Hippocampal formation (tissue), 2 donors: ENCODE data around the gene ABCC1.
"Not testable (repeated sequence)": the region's sequence is repeated elsewhere in the genome, so short reads cannot be mapped to it uniquely, and the experiment has no call there.

Experiments
- DNase-seq, 2 donors: peaks; one replicate each; lab custom pipeline; 2025; lab: John Stamatoyannopoulos, UW

ABCC1 gene

DNA sequence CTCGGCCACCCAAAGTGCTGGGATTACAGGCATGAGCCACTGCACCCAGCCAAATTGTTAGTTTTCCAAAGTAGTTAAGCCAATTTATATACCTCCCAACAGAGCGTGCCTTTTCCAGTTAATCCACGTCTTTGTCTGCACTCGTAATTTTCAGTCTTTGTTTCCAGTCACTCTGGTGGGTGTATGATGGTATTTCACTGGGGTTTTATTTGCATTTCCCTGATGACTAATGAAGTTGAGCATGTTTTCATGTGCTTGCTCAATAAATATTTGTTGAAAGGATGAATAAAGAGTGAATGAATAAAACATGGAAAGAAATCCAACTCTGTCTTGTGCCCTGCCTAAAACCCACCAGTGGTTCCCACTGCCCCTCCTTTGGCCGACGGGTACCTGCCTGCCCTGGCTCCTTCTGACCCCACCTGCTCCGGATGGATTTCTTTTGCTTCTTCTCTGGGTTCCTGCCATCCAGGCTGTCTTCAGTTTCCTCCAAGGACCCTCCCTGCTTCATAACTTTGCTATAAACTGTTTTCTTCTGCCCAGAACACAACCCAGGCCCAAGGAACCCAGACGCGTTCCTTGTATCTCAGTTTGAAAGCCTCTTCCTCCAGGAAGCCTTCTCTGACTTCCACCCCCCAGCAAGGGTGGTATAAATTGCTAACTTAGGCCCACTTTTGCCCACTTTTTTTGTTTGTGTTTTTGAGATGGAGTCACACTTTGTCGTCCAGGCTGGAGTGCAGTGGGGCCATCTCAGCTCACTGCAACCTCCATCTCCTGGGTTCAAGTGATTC lies 3.0 kb upstream of the ABCC1 start:
- no peak for DNase-seq

DNA sequence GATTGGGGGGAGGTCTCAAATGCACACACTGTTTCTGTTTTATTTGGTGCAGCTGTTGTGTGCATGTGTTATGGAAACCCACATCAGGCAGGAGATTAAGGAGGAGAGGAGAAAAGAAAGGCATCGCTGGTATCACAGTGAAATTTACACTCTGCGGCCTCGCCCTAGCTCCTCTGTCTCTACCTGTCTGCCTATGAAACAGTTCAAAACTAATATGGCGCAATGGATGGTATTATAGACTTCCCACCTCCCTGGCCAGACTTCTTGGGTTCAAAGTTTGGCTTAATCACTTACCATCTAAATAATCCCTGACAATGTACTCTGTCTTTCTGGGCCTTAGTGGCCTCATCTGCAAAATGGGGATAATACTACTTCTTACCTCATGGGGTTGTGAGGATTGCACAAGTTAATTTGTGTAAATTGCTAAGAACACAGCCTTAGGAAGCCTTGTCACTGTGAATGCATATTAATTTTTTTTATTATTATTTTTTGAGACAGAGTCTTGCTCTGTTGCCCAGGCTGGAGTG lies 1.4 kb upstream of the ABCC1 start:
- no peak for DNase-seq

DNA sequence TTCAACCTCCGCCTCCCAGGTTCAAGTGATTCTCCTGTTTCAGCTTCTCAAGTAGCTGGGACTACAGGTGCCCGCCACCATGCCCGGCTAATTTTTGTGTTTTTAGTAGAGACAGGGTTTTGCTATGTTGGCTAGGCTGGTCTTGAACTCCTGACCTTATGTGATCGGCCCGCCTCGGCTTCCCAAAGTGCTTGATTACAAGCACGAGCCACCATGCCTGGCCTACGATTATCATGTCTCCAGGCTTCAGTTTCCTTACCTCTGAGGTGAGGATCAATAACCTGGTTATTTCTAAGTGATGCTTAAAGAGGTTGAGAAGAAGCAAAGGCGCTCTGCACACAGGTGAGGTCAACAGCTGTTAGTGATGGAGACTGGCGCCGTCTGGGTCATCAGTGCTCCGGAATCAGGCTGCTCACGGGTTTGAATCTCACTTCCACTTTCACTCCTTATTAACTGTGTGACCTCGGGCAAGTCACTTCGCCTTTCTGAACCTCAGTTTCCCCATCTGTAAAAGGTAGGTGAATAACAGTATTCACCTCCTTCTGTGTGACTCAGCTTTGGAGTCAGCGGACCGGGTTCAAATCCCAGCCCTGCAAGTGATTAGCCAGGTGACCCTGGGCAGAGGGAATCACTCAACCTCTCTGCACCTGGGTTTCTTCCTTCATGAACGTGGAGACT lies 745 bp upstream of the ABCC1 start:
- DNase-seq = no peak

DNA sequence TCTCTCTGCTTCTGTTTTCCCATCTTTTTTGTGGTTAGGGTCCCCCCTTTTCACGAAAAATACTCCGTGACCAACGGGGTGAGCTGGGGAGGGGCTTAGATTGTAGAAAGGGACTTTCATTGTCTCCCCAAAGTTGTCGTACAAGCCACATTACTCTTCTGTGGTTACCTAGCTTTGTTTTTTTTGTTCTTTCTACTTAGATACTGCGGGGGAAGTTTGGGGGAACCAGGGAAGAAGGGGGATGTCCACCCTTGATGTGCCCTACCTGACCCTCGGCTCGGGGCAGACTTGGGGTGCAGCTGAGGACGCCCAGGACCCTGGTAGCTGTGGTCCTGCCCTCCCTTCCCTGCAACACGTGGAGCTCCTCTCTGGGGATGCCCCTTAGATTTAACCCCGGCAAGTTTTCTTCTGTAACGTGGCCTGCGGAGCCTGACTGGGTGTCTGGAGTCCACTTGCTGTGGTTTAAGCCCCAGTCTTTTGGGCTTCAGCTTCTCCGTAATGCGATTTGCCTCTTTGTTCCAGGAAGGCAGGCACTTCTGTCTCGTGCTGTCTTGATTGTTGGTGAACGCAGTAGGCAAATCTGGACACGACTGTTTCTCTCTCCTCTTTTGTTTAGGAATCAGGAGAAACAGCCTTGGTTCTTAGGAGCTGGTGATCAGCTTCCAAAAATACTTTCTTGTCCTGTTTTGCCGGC lies 892 bp downstream of the ABCC1 start:
- DNase-seq = no peak

DNA sequence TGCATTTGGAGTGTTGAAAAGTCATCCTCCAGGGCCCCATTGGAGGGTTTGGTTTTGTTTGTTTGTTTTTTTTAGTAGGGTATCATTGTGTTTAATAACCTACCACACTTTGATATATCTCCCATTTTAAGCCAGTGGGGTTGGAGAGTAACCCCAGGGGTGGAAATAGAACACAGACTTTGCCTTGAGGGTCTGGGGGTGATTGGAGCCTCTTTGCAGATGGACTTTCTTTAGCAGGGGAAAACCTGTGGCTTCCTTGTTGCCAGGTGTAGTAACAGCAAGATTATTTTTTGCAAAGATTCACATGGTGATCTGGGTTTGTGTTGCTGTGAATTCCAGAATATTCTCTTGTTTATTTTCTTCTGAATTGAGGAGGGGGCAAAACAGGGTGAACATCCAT lies 1.5 kb downstream of the ABCC1 start:
- no peak for DNase-seq

DNA sequence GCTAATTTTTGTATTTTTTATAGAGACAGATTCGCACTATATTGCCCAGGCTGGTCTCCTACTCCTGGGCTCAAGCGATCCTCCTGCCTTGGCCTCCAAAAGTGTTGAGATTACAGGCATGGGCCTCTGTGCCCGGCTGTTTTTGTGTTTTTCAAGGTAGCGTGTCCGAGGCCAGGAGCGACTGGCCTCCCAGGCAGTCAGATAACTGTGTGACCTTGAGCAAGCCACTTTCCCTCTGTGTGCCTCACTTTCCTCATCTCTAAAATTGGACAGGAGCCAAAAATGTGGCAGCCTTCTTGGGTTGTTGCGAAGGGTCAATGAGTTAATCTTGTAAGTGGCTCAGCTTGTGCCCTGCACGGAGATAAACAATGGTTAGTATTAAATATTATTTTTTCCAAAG lies 2.4 kb downstream of the ABCC1 start:
- DNase-seq = no peak

DNA sequence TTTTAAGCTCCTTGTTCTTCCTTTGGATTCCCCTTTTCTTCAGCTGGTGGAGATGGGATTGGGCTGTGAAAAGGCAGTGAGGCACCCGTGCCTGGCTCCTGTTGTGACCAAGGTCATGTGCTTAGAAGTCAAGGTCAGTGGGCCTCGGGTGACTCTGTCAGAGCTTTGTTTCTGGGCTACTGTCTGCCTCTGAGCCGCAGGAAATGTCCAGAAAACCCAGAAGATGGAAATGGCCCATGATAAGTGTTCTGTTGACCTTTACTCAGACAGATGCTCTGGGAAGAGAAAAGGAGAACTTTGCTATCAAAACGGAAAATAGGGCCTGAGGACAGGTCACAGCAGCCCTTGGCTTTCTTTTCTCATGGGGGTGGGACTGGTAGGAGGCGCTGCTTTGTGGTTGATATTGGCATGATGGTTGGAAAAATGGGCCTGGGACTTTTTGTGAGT lies 2.9 kb downstream of the ABCC1 start:
- no peak for DNase-seq

DNA sequence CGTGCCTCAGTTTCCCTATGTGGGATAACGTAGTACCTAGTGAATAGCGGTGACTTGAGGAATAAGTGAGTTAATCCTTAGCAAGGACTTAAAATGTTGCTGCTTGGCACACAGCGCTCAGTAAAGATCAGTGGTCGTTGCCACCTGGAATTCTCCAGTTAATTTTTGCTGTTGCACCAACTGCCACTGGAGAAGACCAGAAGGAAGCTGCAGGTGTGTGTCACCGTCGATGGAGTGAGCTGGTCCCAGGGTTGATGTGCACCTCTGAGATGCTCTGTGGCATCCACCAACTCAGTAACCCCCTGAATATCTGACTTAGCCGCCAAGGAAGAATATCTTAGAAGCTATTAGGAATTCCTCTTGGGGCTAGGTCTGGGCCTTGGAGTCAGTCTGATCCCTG lies 4.1 kb downstream of the ABCC1 start:
- DNase-seq = no peak

DNA sequence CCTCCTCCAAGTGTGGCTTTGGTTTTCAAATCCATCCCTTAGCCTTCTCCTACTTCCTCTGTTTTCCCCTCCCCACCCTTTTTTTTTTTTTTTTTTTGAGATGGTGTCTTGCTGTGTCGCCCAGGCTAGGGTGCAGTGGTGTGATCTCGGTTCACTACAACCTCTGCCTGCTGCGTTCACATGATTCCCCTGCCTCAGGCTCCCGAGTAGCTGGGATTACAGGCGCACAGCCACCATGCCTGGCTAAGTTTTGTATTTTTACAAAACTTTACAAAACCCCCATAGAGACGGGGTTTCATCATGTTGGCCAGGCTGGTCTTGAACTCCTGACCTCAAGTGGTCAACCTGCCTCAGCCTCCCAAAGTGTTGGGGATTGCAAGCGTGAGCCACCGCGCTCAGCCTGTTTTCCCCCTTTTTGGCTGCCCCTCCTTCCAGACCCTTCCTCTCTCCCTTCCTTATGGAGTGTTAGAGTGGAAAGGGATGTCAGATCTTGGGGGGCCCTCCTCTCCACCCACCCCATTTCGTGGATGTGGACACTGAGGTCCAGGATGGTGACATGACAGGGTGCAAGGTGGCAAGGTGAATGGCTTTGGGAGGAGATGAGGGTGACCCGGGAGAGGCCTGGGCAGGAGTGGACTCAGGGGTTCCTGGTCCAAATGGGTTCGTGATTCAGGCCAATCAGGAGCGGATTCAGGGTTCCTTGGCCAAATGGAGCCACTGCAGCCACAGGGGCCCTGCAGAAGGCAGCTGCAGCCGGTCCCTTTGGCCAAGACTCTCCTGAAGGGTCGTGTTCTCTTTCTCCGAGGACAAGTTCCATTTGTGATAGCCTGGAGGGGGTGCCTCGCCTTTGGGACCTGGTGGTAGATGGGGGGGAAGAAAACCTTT lies 4.8 kb downstream of the ABCC1 start:
- DNase-seq = no peak

DNA sequence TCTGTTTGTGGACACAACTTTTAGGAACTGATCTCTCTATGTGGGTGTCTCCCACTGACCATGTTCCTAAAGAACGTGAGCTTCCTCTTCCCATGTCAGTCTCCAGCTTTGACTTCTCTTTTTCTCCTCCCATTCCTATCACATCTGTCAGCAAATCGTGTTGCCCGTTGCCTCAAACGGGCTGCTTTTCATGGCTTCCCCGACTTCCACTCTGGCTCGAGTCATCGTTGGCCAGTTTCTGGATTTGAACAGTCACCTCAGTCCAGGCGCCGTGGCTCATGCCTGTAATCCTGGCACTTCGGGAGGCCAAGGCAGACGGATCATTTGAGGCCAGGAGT lies 5.4 kb downstream of the ABCC1 start:
- DNase-seq = no peak

DNA sequence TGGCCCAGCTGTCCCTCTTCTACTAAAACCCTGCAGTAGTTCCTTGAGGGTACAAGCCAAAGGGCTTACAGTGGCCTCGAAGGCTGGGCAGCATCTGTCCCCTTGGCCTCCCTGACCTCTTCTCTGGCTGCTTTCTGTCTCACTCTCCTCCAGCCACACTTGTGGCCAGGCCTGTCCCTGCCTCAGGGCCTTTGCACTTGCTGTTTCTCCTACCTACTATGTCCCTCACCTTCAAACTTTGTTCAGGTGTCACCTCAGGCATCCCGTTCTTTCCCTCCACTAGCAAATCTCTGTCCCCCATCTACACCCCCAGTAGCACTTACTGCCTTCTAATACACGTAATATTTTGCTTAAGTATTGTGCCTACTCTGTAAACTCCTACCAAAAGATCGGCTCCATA lies 6.0 kb downstream of the ABCC1 start:
- no peak for DNase-seq

DNA sequence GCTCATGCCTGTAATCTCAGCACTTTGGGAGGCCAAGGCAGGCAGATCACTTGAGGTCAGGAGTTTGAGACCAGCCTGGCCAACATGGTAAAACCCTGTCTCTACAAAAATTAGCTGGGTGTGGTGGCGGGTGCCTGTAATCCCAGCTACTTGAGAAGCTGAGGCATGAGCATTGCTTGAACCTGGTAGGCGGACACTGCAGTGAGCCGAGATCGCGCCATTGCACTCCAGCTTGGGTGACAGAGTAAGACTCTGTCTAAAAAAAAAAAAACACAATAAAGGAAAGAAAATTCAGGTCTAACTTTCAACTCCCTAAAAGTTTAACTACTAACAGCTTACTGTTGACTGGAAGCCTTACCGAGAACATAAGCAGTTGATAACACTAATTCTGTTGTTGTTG lies 6.7 kb downstream of the ABCC1 start:
- not testable (repeated sequence) for DNase-seq

DNA sequence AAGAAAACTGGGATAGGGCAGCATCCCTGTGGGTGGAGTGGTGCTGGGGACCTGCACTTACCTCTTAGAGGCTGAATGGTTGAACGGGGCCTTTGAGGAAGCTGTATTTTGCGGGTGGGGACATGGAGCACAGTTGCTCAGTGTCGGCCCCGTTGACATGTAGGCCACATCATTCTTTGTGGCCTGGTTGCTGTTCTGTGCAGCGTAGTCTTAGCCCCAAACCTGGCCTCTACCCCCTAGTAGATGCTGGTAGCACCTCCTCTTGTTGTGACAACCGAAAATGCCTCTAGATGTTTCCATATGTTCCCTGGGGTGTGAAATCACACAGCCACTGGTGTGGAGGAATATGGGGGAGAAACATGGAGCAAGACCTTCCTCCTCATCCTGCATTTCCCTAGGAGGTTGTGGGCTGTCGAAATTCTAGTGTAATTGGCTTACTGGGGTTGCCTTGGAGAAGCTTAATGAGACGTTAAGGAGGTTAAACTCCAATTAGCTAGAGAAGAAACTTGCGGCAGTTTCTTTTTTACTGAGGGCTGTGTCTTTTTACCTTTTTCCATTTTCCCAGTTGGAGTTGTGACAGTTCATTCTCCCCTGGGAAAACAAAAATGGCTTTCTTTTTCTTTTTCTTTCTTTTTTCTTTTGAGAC lies 9.4 kb downstream of the ABCC1 start:
- DNase-seq = no peak

DNA sequence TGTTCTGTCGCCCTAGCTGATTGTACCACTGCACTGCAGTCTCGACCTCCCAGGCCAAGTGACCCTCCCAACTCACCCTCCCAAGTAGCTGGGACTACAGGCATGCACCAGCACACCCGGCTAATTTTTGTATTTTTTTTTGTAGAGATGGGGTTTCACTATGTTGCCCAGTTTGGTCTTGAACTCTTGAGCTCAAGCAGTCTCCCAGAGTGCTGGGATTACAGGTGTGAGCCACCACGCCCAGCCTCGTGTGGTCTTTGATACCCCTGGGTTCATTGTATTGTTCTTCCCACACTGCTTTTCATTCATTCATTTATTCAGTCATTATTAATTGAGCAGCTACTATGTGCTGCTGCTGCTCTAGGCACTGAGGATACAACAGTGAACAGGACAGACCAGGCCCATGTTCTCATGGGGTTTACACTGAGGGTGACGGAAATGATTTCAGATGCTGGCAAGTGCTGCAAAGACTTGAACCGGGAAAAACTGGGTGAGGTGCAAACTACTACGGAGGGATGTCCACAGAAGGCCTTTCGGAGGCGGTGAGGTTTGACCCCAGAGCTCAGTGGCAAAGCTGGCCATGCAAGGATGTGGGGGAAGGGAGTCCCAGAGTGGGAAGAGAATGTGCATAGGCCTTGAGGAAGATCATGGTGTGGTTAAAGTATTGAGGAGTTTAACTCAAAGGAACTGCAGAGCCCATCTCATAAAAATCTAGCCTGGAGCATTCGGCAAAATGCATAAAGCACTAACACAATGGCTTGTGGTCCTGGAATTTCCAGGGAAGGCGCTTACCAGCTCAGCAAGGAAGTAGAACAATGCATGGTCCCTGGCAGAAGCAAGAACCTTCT lies 10.9 kb downstream of the ABCC1 start:
- no peak for DNase-seq

DNA sequence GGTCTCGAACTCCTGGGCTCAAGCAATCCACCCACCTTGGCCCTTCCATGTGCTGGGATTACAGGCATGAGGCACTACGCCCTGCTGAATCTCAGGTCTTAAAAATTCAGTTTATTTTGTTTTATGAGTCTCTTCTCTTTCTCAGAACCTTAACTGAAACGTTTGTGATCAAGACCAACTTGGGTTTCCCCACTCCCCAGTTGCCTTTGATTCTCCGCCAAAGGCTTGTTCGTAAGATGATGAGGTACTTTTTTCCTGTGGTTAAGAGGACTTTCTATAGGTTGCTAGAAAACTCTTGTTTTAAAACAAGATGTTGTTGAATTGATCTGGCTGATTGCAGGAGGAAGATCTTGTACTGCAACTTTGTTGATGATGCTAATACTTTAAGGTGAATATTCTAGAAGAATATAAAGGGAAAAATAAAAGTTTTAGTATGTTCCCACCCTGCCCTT lies 11.7 kb downstream of the ABCC1 start:
- no peak for DNase-seq

DNA sequence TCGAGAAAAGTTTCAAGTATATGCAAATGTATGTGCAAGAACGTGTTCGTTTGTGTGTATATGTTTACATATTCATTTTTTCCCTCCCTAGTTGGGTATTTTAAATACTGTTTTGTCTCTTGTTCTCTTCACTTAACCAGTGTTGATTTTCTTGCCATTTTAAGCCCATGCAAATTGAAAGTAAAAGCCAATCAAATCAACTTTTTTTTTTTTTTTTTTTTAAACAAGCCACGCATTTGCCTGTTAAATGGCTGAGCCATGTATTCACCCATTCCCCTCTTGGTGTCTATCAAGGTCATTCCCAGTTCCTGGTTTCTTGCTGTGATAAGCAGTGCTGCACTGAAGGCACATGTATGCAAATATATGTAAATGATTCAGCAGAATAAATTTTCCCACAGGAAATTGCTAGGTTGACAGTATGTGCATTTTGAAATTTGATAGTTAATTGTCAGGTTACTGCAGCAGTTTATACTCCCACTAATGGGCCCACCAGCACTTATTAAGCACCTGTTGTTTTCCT lies 12.2 kb downstream of the ABCC1 start:
- no peak for DNase-seq

DNA sequence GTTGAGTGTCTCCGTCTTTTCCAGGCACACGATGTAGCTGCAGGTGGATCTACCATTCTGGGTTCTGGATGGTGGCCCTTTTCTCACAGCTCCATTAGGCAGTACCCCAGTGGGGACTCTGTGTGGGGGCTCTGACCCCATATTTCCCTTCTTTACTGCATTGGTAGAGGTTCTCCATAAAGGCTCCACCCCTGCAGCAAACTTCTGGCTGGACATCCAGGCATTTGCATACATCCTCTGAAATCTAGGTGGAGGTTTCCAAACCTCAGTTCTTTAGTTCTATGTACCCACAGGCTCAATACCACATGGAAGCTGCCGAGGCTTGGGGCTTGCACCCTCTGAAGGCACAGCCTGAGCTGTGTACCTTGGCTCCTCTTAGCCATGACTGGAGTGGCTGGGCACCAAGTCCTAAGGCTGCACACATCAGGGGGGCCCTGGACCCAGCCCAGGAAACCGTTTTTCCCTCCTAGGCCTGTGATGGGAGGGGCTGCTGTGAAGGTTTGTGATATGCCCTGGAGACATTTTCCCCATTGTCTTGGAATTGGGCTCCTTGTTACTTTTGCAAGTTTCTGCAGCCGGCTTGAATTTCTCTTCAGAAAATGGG lies 14.0 kb downstream of the ABCC1 start:
- no peak for DNase-seq

DNA sequence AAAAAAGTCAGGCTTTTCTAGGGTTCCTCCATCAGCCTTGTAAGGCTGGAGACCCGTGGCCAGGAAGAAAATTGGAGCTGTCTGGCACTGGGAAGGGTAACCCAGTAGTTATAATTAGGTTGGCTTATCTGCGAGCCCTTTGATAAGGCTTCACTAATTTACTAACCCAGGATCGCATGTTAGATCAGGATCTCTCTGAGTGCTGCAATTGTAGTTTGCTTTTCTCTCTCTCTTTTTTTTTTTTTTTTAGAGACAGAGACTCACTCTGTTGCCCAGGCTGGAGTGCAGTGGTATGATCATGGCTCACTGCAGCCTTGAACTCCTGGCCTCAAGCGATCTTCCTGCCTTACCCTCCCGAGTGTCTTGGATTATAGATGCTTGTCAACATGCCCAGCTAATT lies 17.0 kb downstream of the ABCC1 start:
- no peak for DNase-seq

DNA sequence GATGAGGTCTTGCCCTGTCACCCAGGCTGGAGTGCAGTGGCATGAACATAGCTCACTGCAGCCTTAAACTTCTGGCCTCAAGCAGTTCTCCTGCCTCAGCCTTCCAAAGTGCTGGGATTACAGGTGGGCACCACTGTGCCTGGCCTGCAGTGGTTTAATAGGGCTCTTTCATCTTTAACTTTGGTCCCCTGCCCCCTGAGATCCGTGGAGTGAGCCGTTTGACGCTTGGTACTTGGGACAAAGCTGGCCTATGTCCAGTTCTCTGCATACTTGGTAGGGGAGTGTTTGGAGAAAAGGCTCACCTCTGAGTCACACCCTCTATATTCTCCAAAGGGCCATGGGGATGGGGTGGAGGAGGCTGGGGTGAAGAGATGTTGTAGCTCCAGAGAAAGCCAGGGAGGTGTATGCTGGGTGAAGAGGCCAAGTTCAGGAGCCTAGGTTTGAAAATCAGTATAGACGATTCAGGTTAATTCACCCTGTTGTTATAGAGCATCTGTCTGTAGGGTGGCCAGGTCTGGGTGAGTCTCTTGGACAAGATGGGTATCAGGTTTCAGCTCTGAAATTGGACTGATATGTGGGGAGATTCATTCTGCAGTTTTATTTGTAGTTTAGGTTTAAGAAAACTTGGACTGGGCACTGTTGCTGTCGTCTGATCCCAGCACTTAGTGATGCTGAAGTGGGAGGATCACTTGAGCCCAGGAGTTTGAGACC lies 17.6 kb downstream of the ABCC1 start:
- DNase-seq = no peak
